GM21619 (cell line): Measurements from ENCODE around the gene SLC11A2.

Source experiments
- ATAC-seq: cut with Tn5 transposase; IDR thresholded peaks from one replicate; pipeline ENCODE4 v1.9.1; 2021; ENCODE audit not compliant: unreplicated experiment

The SLC11A2 gene

GRCh38 chr12:51025836-51026638, at the start of gene SLC11A2:
TSS of gene SLC11A2 (minus strand) at chr12:51026384. CDS start at chr12:51010728, 15,656 bp downstream.
- ATAC-seq = peak; percentile 90

DNA sequence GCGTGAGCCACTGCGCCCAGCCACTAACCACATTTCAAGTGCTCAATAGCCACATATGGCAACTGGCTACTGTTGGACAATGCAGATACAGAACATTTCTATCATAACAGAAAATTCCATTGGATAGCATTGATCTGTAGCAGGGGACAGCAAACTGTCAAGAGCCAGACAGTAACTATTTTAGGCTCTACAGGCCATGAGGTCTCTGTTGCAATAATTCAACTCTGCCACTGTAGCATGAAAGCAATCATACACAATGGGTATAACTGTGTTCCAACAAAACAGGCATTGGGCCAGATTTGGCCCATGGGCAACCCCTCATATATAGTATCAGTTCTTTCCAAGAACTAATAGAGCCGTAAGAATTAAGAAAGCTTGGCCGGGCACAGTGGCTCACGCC, 49.2 kb upstream of the SLC11A2 start:
- no peak for ATAC-seq

DNA sequence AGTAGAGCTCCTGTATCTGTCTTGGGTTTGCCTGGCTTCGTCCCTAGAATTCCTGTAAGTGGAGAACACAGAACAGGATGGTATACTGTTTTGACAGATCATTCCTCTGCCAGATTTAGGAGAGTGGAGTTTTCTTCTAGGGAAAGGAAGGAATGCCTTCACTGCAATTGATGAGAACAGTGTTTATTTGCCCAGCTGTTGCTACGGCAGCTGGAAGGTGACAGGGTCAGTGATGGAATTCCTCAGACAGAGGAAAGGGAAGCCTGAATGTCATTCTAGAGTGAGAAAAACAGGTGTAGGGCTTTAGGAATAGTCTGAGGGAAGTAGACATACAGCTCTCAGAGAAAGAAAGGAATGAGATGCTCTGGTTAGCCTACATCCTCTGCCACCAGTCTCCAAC, 45.5 kb upstream of the SLC11A2 start:
- no peak for ATAC-seq

- no peak for ATAC-seq
Measured at GRCh38 chr12:51070004-51070403, 43.8 kb upstream of the SLC11A2 start.

DNA sequence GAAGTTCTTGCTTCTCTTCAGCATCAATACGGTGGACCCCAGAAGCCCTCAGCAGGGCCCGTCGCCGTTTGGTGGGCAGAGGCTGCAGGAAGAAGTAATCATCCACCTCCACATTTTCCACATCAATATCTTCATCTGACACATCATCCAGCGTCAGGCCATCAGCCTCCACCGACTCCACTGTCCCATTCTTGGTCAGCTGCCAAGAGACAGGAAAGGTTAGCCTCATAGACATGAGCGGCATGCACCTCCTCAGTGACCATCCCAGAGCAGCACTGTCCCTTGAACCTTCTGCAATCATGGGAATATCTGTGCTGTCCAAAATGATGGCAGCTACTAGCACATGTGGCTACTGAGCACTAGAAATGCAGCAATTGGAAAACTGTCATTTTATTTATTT, 41.6 kb upstream of the SLC11A2 start:
- ATAC-seq = no peak

- no peak for ATAC-seq
Measured at GRCh38 chr12:51067229-51067628, 41.0 kb upstream of the SLC11A2 start.

- ATAC-seq = no peak
Measured at GRCh38 chr12:51065530-51065929, 39.3 kb upstream of the SLC11A2 start.

DNA sequence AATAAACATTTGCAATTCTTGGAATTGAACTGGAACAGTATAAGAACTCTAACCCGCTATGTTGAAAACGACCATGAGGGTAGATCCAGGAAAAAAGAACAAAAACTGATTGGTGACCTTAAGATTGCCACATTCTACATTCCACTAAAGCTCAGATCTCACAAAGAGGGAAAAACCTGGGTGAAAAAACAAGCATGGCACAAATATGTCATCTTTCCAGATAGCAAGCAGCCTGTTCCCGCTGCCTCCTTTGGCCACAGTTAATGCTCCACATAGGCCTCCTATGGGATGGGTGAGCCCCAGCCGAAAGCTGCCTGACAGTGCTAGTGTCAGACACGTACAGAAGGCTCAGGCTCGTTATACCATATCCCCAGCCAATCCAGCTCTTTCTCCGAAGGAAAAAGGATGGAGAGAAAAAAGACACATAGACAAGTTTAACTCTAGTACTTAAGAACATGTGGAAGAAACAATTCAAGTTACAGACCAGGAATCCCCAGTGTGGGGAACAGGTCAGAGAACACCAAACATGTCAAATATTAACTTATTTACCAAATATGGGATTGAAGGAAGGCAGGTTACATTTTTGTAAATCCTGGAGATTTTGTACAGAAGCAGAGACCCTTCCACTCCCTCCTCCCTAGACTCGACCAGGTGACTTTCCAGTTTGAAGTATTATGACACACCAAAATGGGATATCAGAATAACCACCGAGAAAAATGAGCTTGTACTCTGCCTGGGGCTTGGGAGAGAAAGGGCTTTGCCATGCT, 36.6 kb upstream of the SLC11A2 start:
- ATAC-seq = no peak

DNA sequence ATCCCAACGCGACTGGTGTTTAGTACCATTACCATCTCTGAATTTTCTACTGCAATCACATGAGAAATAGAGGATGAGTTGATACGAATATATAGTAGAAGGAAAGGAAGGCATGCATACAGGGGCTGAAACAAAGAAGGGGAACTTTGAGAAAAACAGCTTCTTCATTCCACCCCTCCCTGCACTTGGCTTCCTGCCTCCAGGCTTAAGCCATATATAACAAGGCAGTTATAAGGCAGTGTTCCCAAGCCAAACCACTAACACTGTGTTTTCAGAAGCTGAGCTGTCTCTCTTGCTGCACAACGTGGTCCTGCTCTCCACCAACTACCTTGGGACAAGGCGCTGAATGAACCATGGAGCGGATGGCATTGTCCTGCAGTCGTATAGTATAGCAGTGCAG, 32.9 kb upstream of the SLC11A2 start:
- no peak for ATAC-seq

DNA sequence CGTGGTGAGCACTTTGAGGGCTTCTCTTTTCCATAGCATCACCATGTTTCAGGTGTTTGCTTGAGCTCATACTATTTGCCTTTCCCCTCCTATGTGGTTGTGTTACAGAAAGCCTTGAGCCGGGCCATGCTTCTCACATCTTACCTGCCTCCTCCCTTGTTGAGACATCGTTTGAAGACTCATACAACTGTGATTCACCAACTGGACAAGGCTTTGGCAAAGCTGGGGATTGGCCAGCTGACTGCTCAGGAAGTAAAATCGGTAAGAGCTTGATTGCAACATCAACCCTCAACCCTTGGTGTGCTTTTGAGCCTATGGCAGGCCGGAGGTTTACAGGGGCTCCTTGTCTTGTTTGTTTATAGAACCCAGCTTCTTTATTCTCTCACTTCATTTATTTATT, 30.1 kb upstream of the SLC11A2 start:
- ATAC-seq = no peak

DNA sequence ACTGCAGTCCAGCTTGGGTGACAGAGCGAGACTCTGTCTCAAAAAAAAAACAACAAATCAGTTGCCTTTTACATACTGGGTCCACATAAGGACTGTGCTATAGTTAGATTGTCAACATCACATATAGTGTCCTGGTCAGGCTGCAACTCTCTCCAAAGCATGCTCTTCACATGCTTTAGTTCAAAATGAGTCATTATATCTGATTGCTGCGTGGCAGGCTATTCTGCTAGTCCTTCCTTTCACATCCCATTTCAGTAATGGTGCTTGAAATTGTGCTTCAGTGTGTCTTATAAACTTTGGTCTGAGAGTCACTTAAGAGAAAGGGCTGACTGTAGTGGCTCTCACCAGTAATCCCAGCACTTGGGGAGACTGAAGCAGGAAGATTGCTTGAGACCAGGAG, 28.9 kb upstream of the SLC11A2 start:
- ATAC-seq = no peak

- no peak for ATAC-seq
Measured at GRCh38 chr12:51051787-51052186, 25.6 kb upstream of the SLC11A2 start.

GRCh38 chr12:51049525-51049924, 23.3 kb upstream of the SLC11A2 start:
- ATAC-seq = no peak

DNA sequence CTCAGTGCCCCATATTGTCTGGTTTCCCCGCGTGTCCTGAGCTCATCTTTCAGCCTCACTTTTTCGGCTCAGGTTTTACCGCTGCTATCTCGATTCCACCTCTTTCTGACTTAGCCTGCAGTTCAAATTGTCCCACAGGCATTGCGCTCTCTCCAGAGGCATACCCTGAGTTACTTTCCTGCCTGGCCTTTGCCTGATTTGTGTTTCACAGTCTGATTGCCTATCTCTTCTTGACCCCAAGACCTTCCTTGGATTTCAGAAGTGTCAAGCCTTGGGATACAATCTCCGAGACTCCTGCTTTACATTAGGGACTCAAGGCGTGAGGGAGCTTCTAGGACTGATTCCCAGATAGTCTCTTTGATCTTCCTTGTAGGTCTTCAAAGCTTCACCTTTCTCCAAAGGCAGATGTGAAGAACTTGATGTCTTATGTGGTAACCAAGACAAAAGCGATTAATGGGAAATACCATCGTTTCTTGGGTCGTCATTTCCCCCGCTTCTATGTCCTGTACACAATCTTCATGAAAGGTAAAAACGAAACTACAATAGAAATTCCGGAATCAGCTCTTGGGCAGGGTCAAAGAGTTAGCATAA, 22.6 kb upstream of the SLC11A2 start:
- no peak for ATAC-seq

DNA sequence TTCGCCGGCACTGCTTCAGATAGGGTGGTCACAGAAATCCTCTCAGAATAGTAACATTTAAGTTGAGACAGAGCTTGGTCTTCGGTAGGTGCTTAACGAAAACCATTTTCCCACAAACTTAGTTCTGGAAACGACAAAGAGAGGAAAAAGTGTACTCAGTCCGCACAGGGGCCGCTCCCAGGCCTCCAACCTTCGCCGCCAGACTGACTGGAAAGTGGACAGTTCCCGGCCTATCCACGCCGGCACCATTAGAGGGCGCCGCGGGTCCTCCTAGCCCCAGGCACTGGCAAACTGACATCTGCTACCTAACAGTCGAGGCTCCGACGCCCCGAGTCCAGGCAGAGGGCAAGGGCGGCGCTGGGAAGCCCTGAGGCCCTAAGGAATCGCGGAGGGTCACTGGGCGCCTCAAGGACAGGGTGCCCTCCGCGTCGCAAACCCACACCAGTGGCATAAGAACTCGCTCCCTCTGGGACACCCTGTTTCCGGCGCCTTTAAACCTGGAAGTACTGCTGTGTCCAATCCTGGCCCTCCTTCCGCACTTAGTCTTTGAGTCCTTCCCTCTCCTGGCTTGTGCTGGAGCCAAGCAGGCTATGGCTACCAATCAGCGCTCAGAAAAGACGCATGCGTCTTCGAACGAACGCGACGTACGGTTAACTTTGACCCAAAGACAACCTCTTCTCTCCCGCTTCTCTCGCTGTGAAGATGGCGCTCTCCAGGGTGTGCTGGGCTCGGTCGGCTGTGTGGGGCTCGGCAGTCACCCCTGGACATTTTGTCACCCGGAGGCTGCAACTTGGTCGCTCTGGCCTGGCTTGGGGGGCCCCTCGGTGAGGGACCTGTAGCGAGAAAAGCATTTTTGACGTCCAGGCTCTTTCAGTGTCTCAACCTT, 21.7 kb upstream of the SLC11A2 start, which contains the start of gene LETMD1:
TSS of gene LETMD1 (plus strand) at position 673 of the 886 bp plus-strand sequence. CDS start at position 703, 30 bp downstream.
- ATAC-seq = peak; percentile 94

GRCh38 chr12:51036279-51036678, 10.1 kb upstream of the SLC11A2 start:
- ATAC-seq = no peak

DNA sequence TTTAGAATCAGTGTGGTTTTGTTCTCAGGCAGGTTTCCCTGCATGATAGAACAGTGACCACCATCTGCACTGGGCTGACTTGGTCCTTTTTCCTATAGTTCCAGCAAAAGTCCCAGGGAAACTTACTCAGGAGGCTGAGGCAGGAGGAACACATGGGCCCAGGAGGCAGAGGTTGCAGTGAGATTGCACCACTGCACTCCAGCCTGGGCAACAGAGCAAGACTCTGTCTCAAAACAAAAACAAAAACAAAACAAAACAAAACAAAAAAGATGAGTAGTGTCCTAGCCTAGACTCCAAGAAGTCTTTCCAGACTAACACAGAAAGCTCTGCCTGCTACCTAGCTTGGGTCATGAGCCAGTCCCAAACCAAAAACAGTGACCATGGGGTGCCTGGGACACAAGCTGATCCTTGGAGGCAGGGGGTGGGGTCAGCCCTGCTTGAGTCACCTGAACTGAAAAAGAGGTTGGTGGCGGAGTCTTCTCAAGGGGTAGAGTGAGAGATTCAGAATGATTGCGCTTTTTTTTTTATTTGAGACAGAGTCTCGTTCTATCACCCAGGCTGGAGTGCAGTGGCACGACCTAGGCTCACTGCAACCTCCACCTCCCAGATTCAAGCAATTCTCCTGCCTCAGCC, 7.4 kb upstream of the SLC11A2 start:
- no peak for ATAC-seq

DNA sequence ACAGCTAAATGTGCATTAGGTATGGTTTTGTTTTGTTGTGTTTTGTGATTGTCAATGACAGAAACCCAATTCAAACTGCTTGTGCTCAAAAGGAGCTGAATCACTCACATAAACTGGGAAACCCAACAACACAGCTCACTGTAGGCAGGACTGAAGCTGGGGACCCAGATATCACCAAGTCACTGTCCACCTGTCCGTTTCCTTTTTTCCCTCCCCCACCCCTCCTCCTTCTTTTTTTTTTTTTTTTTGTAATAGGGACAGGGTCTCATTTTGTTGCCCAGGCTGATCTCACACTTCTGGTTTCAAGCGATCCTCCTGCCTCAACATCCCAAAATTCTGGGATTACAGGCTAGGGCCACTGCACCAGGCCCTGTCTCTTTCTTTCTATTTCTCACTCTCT, 6.9 kb upstream of the SLC11A2 start:
- ATAC-seq = no peak

DNA sequence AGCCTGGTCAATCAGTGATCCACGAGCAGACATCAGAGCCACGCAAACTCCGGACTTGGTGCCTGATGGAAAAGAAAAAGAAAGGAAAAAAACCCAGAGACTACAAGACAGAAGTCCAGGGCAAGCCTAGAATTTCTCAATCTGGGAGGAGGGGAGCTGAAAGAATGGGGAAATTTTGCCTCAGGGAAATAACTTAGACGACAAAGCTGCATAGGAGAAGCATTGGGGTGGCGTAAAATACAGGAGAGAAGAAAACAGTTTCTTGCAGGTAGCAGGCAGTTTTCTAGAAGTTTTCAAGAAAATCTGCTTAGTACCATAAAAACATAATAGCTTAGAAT, 2.6 kb upstream of the SLC11A2 start:
- ATAC-seq = no peak

DNA sequence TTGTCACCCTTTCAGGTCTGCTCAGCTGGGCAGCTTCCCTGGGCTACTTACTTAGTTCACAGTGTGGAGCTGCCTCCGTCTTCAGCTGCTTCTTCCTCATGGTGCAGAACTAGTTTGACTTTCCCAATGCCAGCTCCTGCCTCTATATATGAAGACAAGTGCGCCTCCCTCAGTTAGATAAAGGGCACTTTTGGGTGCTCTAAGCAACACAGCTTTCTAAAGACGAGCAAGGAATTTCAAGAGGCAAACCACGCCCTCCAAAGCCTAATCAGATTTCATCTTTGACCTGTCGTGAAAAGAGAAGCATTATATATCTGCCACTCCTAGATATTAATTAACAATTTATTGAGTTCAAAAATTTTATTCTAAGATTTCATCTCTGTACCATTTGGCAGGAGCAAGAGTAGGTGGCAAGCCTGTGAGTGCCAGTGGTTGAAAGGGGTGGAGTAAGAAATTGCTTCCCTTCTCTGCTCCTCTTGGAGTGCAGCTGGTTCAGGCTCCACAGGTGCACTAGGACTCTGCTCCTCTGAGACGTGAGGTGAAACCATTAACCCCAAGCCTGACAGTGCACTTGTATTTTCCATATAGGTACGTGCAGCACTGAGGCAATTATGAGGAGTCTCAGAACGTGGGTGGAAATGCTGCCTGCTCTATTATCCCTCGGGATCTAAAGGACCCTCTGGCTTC, 2.1 kb upstream of the SLC11A2 start:
- no peak for ATAC-seq
